ENCODE results near the gene ALDH9A1.

Gene ALDH9A1

GRCh38 chr1:165616987-165617546 is 81.3 kb downstream of the ALDH9A1 start:
- no peak for DNase-seq

GRCh38 chr1:165616054-165616612 is 82.2 kb downstream of the ALDH9A1 start:
- no peak for DNase-seq
